Gastroesophageal sphincter (tissue), 4 donors: Measurements from ENCODE around the gene DAPK2. TPM values are rescaled to one million over a fixed set of nuclear protein-coding genes. Genes with fewer than 3 reads are reported as not detected.

Experiments used
- ATAC-seq: fragments of 150-250 bp; one replicate; pipeline ENCODE4 v1.9.1; 2016; ENCODE audit warnings: mild to moderate bottlenecking, moderate library complexity
- H3K27ac ChIP-seq, 4 donors: fragments of 200-600 bp; sonication (generic) in 3 of 4; 1 replicate in 3 of 4; 2 replicates in 1 of 4; pipeline ENCODE4 v1.5.1; 2016 to 2019
- H3K27me3 ChIP-seq: fragments of 200-600 bp; sonication (generic); one replicate; pipeline ENCODE4 v1.5.1; 2019
- H3K36me3 ChIP-seq, 2 donors: fragments of 200-600 bp; sonication (generic); one replicate each; pipeline ENCODE4 v1.5.1; 2019; ENCODE audit warnings: control low read depth in 1 of 2
- H3K4me1 ChIP-seq, 3 donors: fragments of 200-600 bp; sonication (generic); 1 replicate in 2 of 3; 2 replicates in 1 of 3; pipeline ENCODE4 v1.5.1; 2016 to 2019; ENCODE audit warnings: control low read depth in 2 of 3
- H3K4me3 ChIP-seq, 2 donors: fragments of 200-600 bp; sonication (generic); one replicate each; pipeline ENCODE4 v1.5.1; 2019; ENCODE audit warnings: mild to moderate bottlenecking in 1 of 2, moderate library complexity in 1 of 2
- H3K9me3 ChIP-seq, 3 donors: fragments of 200-600 bp; sonication (generic); one replicate each; pipeline ENCODE4 v1.5.1; 2017 to 2019; ENCODE audit warnings: control low read depth in 2 of 3
- CTCF ChIP-seq, 4 experiments: fragments of 200-600 bp in 2 of 4; fragments of 450-650 bp in 2 of 4; sonication (generic) in 1 of 4; IDR thresholded peaks; one replicate each; pipeline ENCODE4 v1.5.1; 2017 to 2019; ENCODE audit warnings: antibody characterized with exemption in 4 of 4, mild to moderate bottlenecking in 2 of 4, moderate library complexity in 2 of 4
- EP300 ChIP-seq: sonication (generic); formaldehyde crosslinking; IDR thresholded peaks from one replicate; pipeline ENCODE4 v1.6.1; 2017; ENCODE audit warnings: antibody characterized with exemption, mild to moderate bottlenecking
- POLR2A ChIP-seq, 2 donors: fragments of 450-650 bp; IDR thresholded peaks; one replicate each; pipeline ENCODE4 v1.6.1; 2017; ENCODE audit warnings: antibody characterized with exemption in 2 of 2, mild to moderate bottlenecking in 2 of 2, moderate library complexity in 1 of 2
- POLR2AphosphoS5 ChIP-seq: sonication (generic); formaldehyde crosslinking; IDR thresholded peaks from one replicate; pipeline ENCODE4 v1.6.1; 2017; ENCODE audit warnings: antibody characterized with exemption
- WGBS, 2 donors: methylation state at CpG; one replicate each; pipeline ENCODE4 v1.1.5; 2018; ENCODE audit warnings: low coverage in 1 of 2; 5-methylcytosine and 5-hydroxymethylcytosine counted together
- total RNA-seq, 4 donors: library from RNA; depleted of rRNA; stranded (reverse); fragments of >200 nt; gene quantifications; one replicate each; pipeline ENCODE4 v1.1.0, GENCODE V29; 2016

The DAPK2 gene
- total RNA-seq, 4 donors from 2014 or later = 2.0 to 9.5 (median 6.4) TPM

GRCh38 chr15:64009241-64009640 is 37.0 kb downstream of the DAPK2 start:
- no peak for ATAC-seq
- WGBS, 2 donors = 63 to 94% methylated on average over 2 of the region's 2 CpGs
- peaks cover 0 to 10% (median 0%) of the 10 kb centered on the region in 3 donors for H3K4me1 ChIP-seq
- no peaks in the 10 kb centered on the region for H3K9me3 ChIP-seq
- H3K36me3 ChIP-seq = no peaks in the 10 kb centered on the region
- H3K27me3 ChIP-seq = no peaks in the 10 kb centered on the region
- H3K27ac ChIP-seq = peak overlapping the region in 2 of 4 donors; percentile 5 to 6
- TF ChIP-seq CTCF (IDR thresholded peaks at IDR 0.05) = no peak
- TF ChIP-seq EP300 = no peak
- TF ChIP-seq POLR2A (IDR thresholded peaks at IDR 0.05) = no peak
- no peak for TF ChIP-seq POLR2AphosphoS5
- no peak overlapping the region for H3K4me3 ChIP-seq

- TF ChIP-seq POLR2A (IDR thresholded peaks at IDR 0.05) = no peak
- TF ChIP-seq EP300 = no peak
- TF ChIP-seq POLR2AphosphoS5 = no peak
- no peak for TF ChIP-seq CTCF (IDR thresholded peaks at IDR 0.05)
- Histone ChIP-seq H3K9me3 (no peaks in the 10 kb centered on the region), H3K4me1 (peaks cover 0 to 5% (median 0%) of the 10 kb centered on the region in 3 donors), H3K27me3 (no peaks in the 10 kb centered on the region), H3K27ac (no peak overlapping the region), H3K4me3 (no peak overlapping the region), H3K36me3 (no peaks in the 10 kb centered on the region)
- no peak for ATAC-seq
These were observed 38.1 kb downstream of the DAPK2 start for GRCh38 chr15:64008177-64008576.

- 87 to 100% methylated on average over 1 to 3 of the region's 3 CpGs for WGBS, 2 donors
- Histone ChIP-seq H3K36me3 (no peaks in the 10 kb centered on the region), H3K27me3 (no peaks in the 10 kb centered on the region), H3K4me3 (no peak overlapping the region), H3K9me3 (no peaks in the 10 kb centered on the region), H3K27ac (no peak overlapping the region), H3K4me1 (peaks cover 0 to 5% (median 0%) of the 10 kb centered on the region in 3 donors)
- no peak for ATAC-seq
- TF ChIP-seq CTCF (IDR thresholded peaks at IDR 0.05) (no peak), POLR2A (IDR thresholded peaks at IDR 0.05) (no peak)
These were observed 39.6 kb downstream of the DAPK2 start for GRCh38 chr15:64006642-64007041.

- Histone ChIP-seq H3K4me3 (no peak overlapping the region), H3K27ac (no peak overlapping the region), H3K9me3 (no peaks in the 10 kb centered on the region), H3K36me3 (no peaks in the 10 kb centered on the region), H3K27me3 (no peaks in the 10 kb centered on the region), H3K4me1 (peaks cover 0 to 5% (median 0%) of the 10 kb centered on the region in 3 donors)
- WGBS, 2 donors = 50 to 73% methylated on average over 1 to 5 of the region's 5 CpGs
- no peak for ATAC-seq
- TF ChIP-seq POLR2A (IDR thresholded peaks at IDR 0.05) (no peak), CTCF (IDR thresholded peaks at IDR 0.05) (no peak), POLR2AphosphoS5 (no peak), EP300 (no peak)
These were observed 41.7 kb downstream of the DAPK2 start for GRCh38 chr15:64004587-64004986.

GRCh38 chr15:64004056-64004455 is 42.2 kb downstream of the DAPK2 start:
- no peak overlapping the region for H3K4me3 ChIP-seq
- H3K27me3 ChIP-seq = peaks cover 5% of the 10 kb centered on the region
- H3K27ac ChIP-seq = no peak overlapping the region
- no peaks in the 10 kb centered on the region for H3K36me3 ChIP-seq
- TF ChIP-seq CTCF (IDR thresholded peaks at IDR 0.05) (no peak), POLR2AphosphoS5 (no peak), POLR2A (IDR thresholded peaks at IDR 0.05) (no peak), EP300 (no peak)
- peaks cover 0 to 7% (median 0%) of the 10 kb centered on the region in 3 donors for H3K4me1 ChIP-seq
- H3K9me3 ChIP-seq = no peaks in the 10 kb centered on the region
- WGBS, 2 donors = no CpG with 5 or more reads among the region's 2 CpGs
- no peak for ATAC-seq
